NCI-H510A (cell line): ENCODE measurements around the gene YY2.

Experiments used
- DNase-seq: peaks from one replicate; lab custom pipeline; 2025; lab: John Stamatoyannopoulos, UW

The YY2 gene

GRCh38 chrX:21875013-21875412 is 19.2 kb downstream of the YY2 start:
- DNase-seq: no peak

- no peak for DNase-seq
Measured at GRCh38 chrX:21881881-21882574, 26.2 kb downstream of the YY2 start.

- no peak for DNase-seq
Measured at GRCh38 chrX:21883258-21883657, 27.5 kb downstream of the YY2 start.

GRCh38 chrX:21885568-21885967 is 29.8 kb downstream of the YY2 start:
- DNase-seq: no peak

- no peak for DNase-seq
Measured at GRCh38 chrX:21905313-21905712, 49.5 kb downstream of the YY2 start.

GRCh38 chrX:21905953-21906352 is 50.2 kb downstream of the YY2 start:
- no peak for DNase-seq

- DNase-seq: no peak
Measured at GRCh38 chrX:21907260-21907659, 51.5 kb downstream of the YY2 start.
